H9 (cell line): ENCODE data around the gene RGPD6. TPM values are rescaled to one million over a fixed set of nuclear protein-coding genes. Genes with fewer than 3 reads are reported as not detected.
"Not testable (repeated sequence)": the region's sequence is repeated elsewhere in the genome, so short reads cannot be mapped to it uniquely, and the experiment has no call there.

ENCODE experiments used
- DNase-seq: peaks from one replicate; pipeline ENCODE4 v3.0.0-alpha.2; 2017
- H2AFZ ChIP-seq: one replicate; pipeline ENCODE4 v1.6.1; 2013; ENCODE audit warnings: mild to moderate bottlenecking, low read length, control low read depth, moderate library complexity
- H2AK5ac ChIP-seq: 2 replicates; pipeline ENCODE4 v1.6.1; 2013; ENCODE audit warnings: low read length, control low read depth, mixed read lengths; ENCODE audit not compliant: insufficient read length
- H2BK120ac ChIP-seq: one replicate; pipeline ENCODE4 v1.6.1; 2013; ENCODE audit warnings: low read depth, mild to moderate bottlenecking, low read length, control low read depth, inconsistent platforms; ENCODE audit not compliant: poor library complexity, severe bottlenecking
- H2BK12ac ChIP-seq: 2 replicates; pipeline ENCODE4 v1.6.1; 2013; ENCODE audit warnings: low read length, control low read depth, mixed read lengths, low read depth; ENCODE audit not compliant: insufficient read length
- H2BK15ac ChIP-seq: 2 replicates; pipeline ENCODE4 v1.6.1; 2013; ENCODE audit warnings: low read depth, low read length, control low read depth
- H2BK20ac ChIP-seq: one replicate; pipeline ENCODE4 v1.6.1; 2013; ENCODE audit warnings: low read depth, mild to moderate bottlenecking, low read length, control low read depth, inconsistent platforms; ENCODE audit not compliant: poor library complexity, severe bottlenecking
- H2BK5ac ChIP-seq: 2 replicates; pipeline ENCODE4 v1.6.1; 2013; ENCODE audit warnings: low read length, control low read depth, mixed read lengths; ENCODE audit not compliant: insufficient read length
- H3K14ac ChIP-seq: 2 replicates; pipeline ENCODE4 v1.6.1; 2013; ENCODE audit warnings: low read length, control low read depth; ENCODE audit not compliant: insufficient read depth
- H3K18ac ChIP-seq: 2 replicates; pipeline ENCODE4 v1.6.1; 2013; ENCODE audit warnings: low read depth, mild to moderate bottlenecking, mixed read lengths, low read length, control low read depth; ENCODE audit not compliant: insufficient read length
- H3K23ac ChIP-seq: 2 replicates; pipeline ENCODE4 v1.6.1; 2013; ENCODE audit warnings: low read length, control low read depth, mixed read lengths, low read depth; ENCODE audit not compliant: insufficient read length
- H3K23me2 ChIP-seq: 2 replicates; pipeline ENCODE4 v1.6.1; 2013; ENCODE audit warnings: low read depth, mild to moderate bottlenecking, mixed read lengths, low read length, control low read depth; ENCODE audit not compliant: insufficient read length, poor library complexity, severe bottlenecking
- H3K27ac ChIP-seq: 2 replicates; pipeline ENCODE4 v1.5.1; 2013; ENCODE audit warnings: low read length, control low read depth, mixed read lengths, low read depth; ENCODE audit not compliant: insufficient read length
- H3K27me3 ChIP-seq: 2 replicates; pipeline ENCODE4 v1.6.1; 2013; ENCODE audit warnings: low read length, control low read depth, inconsistent platforms; ENCODE audit not compliant: insufficient read depth
- H3K4ac ChIP-seq: 2 replicates; pipeline ENCODE4 v1.6.1; 2013; ENCODE audit warnings: low read depth, mild to moderate bottlenecking, control low read depth, inconsistent platforms, low read length, moderate library complexity
- H3K4me1 ChIP-seq: 2 replicates; pipeline ENCODE4 v1.6.1; 2013; ENCODE audit warnings: low read length, control low read depth, inconsistent platforms; ENCODE audit not compliant: insufficient read depth
- H3K4me2 ChIP-seq: 2 replicates; pipeline ENCODE4 v1.6.1; 2013; ENCODE audit warnings: low read length, control low read depth, mixed read lengths; ENCODE audit not compliant: insufficient read length, insufficient read depth
- H3K56ac ChIP-seq: 2 replicates; pipeline ENCODE4 v1.6.1; 2013; ENCODE audit warnings: low read depth, mild to moderate bottlenecking, mixed read lengths, low read length, control low read depth; ENCODE audit not compliant: insufficient read length
- H3K79me1 ChIP-seq: 2 replicates; pipeline ENCODE4 v1.6.1; 2013; ENCODE audit warnings: low read depth, mild to moderate bottlenecking, moderate library complexity, low read length, control low read depth, inconsistent platforms; ENCODE audit not compliant: insufficient read depth, poor library complexity, severe bottlenecking
- H3K79me2 ChIP-seq: 2 replicates; pipeline ENCODE4 v1.6.1; 2013; ENCODE audit warnings: low read length, control low read depth, inconsistent platforms; ENCODE audit not compliant: insufficient read depth
- H3K9ac ChIP-seq: 2 replicates; pipeline ENCODE4 v1.6.1; 2013; ENCODE audit warnings: low read length, control low read depth, mixed read lengths; ENCODE audit not compliant: insufficient read length; ENCODE audit errors: extremely low read depth
- H3K9me3 ChIP-seq: one replicate; pipeline ENCODE4 v1.6.1; 2013; ENCODE audit warnings: low read depth, low read length, inconsistent platforms; ENCODE audit not compliant: control insufficient read depth
- H3T11ph ChIP-seq: one replicate; pipeline ENCODE4 v1.6.1; 2013; ENCODE audit warnings: mild to moderate bottlenecking, low read length, control low read depth, inconsistent platforms
- H4K20me1 ChIP-seq: one replicate; pipeline ENCODE4 v1.6.1; 2013; ENCODE audit not compliant: control insufficient read depth, insufficient read length, insufficient read depth
- H4K5ac ChIP-seq: 2 replicates; pipeline ENCODE4 v1.6.1; 2013; ENCODE audit warnings: low read depth, mild to moderate bottlenecking, mixed read lengths, low read length, control low read depth; ENCODE audit not compliant: insufficient read length
- H4K8ac ChIP-seq: replicated peaks from 2 replicates; pipeline ENCODE4 v1.6.1; 2013; ENCODE audit warnings: low read length, control low read depth, mixed read lengths, low read depth; ENCODE audit not compliant: insufficient read length
- H4K91ac ChIP-seq: 2 replicates; pipeline ENCODE4 v1.6.1; 2013; ENCODE audit warnings: low read depth, mild to moderate bottlenecking, moderate library complexity, mixed read lengths, low read length, control low read depth; ENCODE audit not compliant: insufficient read length
- H3K27ac Mint-ChIP-seq, 3 experiments: 2 replicates in 2 of 3; 3 replicates in 1 of 3; pipeline ENCODE4 v1.8.0; 2020 to 2021; ENCODE audit warnings: mixed read lengths in 3 of 3, mild to moderate bottlenecking in 1 of 3, moderate library complexity in 1 of 3
- H3K27me3 Mint-ChIP-seq: 2 replicates; pipeline ENCODE4 v1.8.0; 2021; ENCODE audit warnings: low read depth, mild to moderate bottlenecking, moderate library complexity, mixed read lengths
- H3K36me3 Mint-ChIP-seq, 3 experiments: 2 replicates in 2 of 3; 3 replicates in 1 of 3; pipeline ENCODE4 v1.8.0; 2020 to 2021; ENCODE audit warnings: low read depth in 3 of 3, mixed read lengths in 3 of 3; ENCODE audit not compliant: insufficient read depth in 1 of 3
- H3K4me1 Mint-ChIP-seq, 2 experiments: 2 replicates each; pipeline ENCODE4 v1.8.0; 2020; ENCODE audit warnings: mixed read lengths in 2 of 2
- H3K4me3 Mint-ChIP-seq, 2 experiments: 2 replicates in 1 of 2; 3 replicates in 1 of 2; pipeline ENCODE4 v1.8.0; 2020 to 2021; ENCODE audit warnings: mild to moderate bottlenecking in 2 of 2, mixed read lengths in 2 of 2, moderate library complexity in 1 of 2
- H3K9me3 Mint-ChIP-seq, 2 experiments: 2 replicates in 1 of 2; 3 replicates in 1 of 2; pipeline ENCODE4 v1.8.0; 2020; ENCODE audit warnings: mild to moderate bottlenecking in 2 of 2, mixed read lengths in 2 of 2, moderate library complexity in 1 of 2
- WGBS: extraction: QIAGEN DNeasy Blood & Tissue Kit; methylation state at CpG from one replicate; pipeline ENCODE4 v1.1.7; 2013; ENCODE audit warnings: missing lambda C conversion rate, low lambda C conversion rate, mixed read lengths; ENCODE audit not compliant: insufficient read length; ENCODE audit errors: extremely low coverage; 5-methylcytosine and 5-hydroxymethylcytosine counted together
- total RNA-seq: library from RNA; stranded (reverse); gene quantifications from 2 replicates; pipeline ENCODE4 v1.2.1, GENCODE V29; 2021

The RGPD6 gene
- total RNA-seq, 1 experiment from 2014 or later = 18.0 TPM

- H3K27me3 Mint-ChIP-seq, H3K9ac ChIP-seq, H3K36me3 Mint-ChIP-seq, H4K5ac ChIP-seq, H3K14ac ChIP-seq, H3K79me1 ChIP-seq, H3K9me3 Mint-ChIP-seq, H3K27ac ChIP-seq, H3K23ac ChIP-seq, H3K27ac Mint-ChIP-seq, H2BK5ac ChIP-seq, H3T11ph ChIP-seq, H2BK15ac ChIP-seq, H3K4me2 ChIP-seq, H3K4ac ChIP-seq, H3K18ac ChIP-seq, H4K20me1 ChIP-seq, DNase-seq, H2AK5ac ChIP-seq, H4K91ac ChIP-seq, H3K9me3 ChIP-seq, H3K79me2 ChIP-seq, H2BK120ac ChIP-seq, H2BK20ac ChIP-seq, H2AFZ ChIP-seq, H3K56ac ChIP-seq, H3K27me3 ChIP-seq, H3K23me2 ChIP-seq, H3K4me1 Mint-ChIP-seq, H2BK12ac ChIP-seq, H4K8ac ChIP-seq, H3K4me1 ChIP-seq: not testable (repeated sequence)
- H3K4me3 Mint-ChIP-seq = peak overlapping the region in 1 of 2 experiments; percentile 40; a peak in 1 of 5 replicates
- WGBS = no CpG with 5 or more reads among the region's 45 CpGs
Measured at GRCh38 chr2:110609843-110610612, 33.0 kb upstream of the RGPD6 start.

GRCh38 chr2:110608788-110609502 is 31.9 kb upstream of the RGPD6 start:
- not testable (repeated sequence) for H3K79me2 ChIP-seq, H3K4ac ChIP-seq, H3K9ac ChIP-seq, H3K27ac ChIP-seq, H3T11ph ChIP-seq, H2BK15ac ChIP-seq, H3K18ac ChIP-seq, H3K9me3 Mint-ChIP-seq, H3K4me3 Mint-ChIP-seq, H3K27me3 ChIP-seq, H2AK5ac ChIP-seq, H3K23me2 ChIP-seq, DNase-seq, H3K4me2 ChIP-seq, H2BK20ac ChIP-seq, H3K4me1 ChIP-seq, H2BK12ac ChIP-seq, H3K9me3 ChIP-seq, H3K4me1 Mint-ChIP-seq, H4K5ac ChIP-seq, H2BK120ac ChIP-seq, H4K8ac ChIP-seq, H4K20me1 ChIP-seq, H3K23ac ChIP-seq, H2BK5ac ChIP-seq, H4K91ac ChIP-seq, H3K36me3 Mint-ChIP-seq, H3K14ac ChIP-seq, H2AFZ ChIP-seq, H3K56ac ChIP-seq, H3K79me1 ChIP-seq, H3K27me3 Mint-ChIP-seq, H3K27ac Mint-ChIP-seq
- no CpG with 5 or more reads among the region's 8 CpGs for WGBS
